ENCODE data around the gene ADGRG1.

ADGRG1 gene

GRCh38 chr16:57687363-57687929 is 59.0 kb downstream of the ADGRG1 start:
- no peak for DNase-seq

DNA sequence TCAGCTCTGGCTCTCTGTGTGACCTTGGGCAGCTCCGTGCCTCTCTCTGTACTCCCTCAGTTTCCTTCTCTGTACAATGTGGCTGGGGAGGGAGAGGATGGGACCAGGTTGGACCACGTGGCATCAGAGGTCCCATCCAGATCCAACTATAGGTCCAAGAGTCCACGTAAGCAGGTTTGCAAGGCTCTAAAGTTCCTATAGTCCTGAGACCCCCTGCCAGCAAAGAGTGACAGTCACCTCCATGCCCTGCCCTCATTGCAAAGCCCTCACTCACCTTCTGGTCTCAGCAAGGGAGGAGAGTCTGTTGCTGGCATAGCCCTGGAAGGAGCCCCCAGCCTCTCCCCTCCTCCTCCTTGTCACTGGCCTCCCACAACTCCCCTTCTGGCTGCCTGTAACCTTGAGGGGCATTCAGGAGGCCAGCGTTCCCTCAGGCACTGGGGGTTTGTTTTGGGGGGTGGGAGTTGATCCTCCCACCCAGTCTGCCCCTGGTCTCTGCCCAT is 60.1 kb downstream of the ADGRG1 start:
- DNase-seq, result no peak

DNA sequence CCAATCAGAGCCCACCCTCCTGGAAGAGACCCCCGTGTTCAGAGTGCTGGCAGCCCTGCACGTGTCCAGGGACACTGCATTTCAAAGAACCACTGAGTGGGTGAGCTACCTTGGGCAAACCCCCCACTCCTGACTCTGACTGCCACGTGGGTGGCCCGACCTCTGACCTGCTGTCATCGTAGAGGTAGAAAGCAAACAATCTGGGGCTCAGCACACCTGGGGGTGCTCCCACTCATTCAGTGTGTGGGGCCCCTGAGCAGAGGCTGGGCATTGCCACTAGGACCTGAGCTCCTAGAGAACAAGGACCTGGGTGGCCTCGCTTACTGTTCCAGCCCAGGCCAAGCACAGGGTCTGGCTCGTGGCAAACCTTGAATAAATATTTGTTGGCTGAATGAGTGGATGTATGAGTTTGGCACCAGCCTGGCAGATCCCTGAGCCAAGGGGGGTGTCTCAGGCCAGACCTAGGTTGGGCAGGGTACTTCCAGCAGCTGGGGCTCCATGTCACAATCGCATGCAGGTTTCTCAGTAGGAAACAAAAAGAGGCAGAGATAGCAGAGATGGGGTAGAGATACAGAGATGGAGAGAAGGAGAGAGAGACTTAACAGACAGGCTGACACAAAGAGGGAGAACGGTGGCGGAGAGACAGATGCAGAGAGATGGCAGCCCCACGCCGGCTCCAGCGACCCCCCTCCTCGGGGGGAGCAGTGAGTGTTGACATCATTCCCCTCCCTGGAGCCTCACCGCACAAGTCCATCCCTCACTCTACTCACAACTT is 60.7 kb downstream of the ADGRG1 start:
- DNase-seq, result no peak

DNA sequence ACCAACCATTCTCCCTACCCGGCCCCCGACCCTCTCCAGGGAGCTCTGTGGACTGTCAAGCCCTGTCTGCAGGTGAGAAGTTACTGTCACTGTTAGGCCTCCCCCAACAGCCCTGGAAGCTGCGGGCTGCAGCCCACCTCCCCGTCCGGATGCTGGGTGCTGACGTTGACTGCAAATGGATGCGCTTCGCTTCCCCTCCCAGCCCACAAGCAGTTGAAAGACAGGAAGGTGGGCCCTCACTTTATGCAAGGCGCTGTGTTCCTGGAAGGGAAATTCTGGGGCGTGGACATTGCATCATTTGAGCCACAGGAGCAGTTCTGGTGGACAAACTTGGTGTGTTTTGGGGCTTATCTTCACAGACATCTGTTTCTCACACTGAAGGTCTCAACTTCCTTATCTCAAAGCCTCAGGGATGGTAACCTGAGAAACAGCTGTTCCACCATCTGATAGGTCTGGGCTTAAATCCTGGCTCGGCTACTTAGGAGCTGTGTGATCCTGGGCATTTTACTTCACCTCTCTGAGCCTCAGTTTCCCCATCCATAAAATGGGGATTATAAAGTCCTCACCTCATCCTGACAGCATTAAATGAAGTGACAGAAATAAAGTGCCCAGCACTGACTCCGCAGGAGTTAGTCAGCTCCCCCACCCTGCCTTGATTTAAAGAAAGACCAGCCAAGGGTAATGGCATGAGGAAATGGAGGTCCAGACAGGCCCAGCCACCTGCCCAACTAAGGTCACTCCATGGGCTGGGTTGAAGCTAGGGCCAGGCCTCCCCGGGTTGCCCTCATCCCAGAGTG is 61.5 kb downstream of the ADGRG1 start:
- DNase-seq, result no peak

GRCh38 chr16:57690782-57691471 is 62.5 kb downstream of the ADGRG1 start:
- no peak for DNase-seq

GRCh38 chr16:57692636-57693035 is 64.2 kb downstream of the ADGRG1 start:
- DNase-seq, result no peak

DNA sequence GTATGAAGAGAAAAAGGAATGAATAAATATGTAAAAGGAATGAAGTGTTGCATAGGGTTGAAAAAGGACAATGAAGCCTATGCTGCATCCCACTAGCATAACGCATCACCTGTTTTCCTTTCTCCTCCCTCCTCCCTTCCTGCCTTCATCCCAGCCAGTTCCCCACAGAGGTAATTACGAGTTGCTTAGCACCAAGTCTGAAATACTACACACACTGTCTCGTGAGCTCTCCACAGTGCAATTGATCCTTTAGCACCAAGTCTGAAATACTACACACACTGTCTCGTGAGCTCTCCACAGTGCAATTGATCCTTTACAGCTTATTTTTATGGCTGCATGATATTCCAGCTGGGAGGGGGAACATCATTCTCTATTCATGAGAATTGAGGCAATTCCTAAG is 65.1 kb downstream of the ADGRG1 start:
- DNase-seq, result no peak

- DNase-seq, result no peak
Measured at GRCh38 chr16:57694231-57694724, 65.8 kb downstream of the ADGRG1 start.

DNA sequence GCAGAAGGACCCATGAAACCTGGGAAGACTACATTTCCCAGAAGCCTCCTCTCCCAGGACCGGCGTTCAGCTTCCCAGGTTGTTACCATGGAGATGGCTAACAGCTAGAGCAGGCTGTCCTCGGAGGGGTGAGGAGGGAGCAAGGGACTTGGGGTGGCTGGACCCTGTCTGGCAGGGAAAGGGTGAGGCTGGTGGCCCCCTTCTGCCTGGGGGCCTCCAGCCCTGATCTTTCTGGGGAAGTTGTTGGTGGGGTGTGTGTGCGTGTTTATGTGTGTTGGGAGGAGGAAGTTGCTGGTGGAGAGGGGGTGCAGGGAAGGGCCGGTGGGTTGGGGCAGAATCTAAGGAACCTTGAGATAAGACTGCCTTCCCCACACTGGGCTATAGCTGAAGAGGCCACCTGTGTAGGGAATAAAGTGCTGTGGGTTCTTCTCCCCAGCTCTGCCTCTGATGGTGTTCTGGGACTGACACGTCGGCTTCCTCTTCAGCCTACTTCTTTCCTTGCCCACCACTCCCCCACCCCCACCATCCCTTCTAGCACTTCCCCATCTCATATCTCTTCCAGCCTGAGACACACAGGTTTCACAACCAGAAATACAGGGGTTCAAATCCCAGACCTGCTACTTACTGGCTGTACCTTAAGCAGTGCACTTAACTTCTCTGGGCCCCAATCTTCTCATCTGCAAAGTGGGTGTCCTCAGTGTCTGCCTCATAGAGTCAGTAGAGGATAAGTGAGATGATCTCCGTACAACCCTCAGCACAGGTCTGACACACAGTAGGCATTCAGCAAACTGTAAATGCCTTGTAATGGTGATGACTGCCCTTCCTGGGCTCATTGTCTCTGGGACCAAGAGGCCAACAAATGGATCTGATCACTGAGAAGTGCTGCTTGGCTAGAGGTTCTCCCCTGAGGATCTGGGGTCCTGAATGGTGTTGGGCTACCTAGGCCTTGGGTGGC is 66.6 kb downstream of the ADGRG1 start, which contains the start of gene DRC7:
Gene DRC7 (plus strand): TSS at position 82 of the 955 bp plus-strand sequence. CDS start 3,144 bp downstream, outside the sequence.
- DNase-seq, result no peak

DNA sequence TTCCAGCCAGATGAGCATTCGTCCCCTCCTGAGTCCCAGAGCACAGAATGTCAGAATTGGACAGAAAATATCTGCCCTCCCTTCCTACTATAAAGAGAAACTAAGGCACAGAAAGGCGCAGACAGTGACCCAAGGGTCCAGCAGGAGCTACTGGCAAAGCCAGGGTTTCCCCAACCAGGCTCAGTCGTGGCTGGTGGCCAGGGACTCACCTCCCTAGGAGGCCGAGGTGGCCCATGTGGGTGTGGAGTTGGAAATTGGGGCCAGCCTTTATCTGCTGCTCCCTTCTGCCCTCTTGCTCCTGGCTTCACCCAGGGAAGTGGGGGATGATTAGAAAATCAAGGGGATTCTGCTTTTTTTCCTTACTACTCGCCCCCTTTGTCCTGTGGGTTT is 67.2 kb downstream of the ADGRG1 start:
- DNase-seq, result no peak

- DNase-seq, result no peak
Measured at GRCh38 chr16:57696240-57696639, 67.8 kb downstream of the ADGRG1 start.

GRCh38 chr16:57697896-57698537 is 69.6 kb downstream of the ADGRG1 start:
- DNase-seq, result no peak

- DNase-seq, result no peak
Measured at GRCh38 chr16:57698812-57699405, 70.5 kb downstream of the ADGRG1 start.

GRCh38 chr16:57699481-57699880 is 71.1 kb downstream of the ADGRG1 start:
- DNase-seq, result no peak

- no peak for DNase-seq
Measured at GRCh38 chr16:57699899-57700298, 71.5 kb downstream of the ADGRG1 start.

DNA sequence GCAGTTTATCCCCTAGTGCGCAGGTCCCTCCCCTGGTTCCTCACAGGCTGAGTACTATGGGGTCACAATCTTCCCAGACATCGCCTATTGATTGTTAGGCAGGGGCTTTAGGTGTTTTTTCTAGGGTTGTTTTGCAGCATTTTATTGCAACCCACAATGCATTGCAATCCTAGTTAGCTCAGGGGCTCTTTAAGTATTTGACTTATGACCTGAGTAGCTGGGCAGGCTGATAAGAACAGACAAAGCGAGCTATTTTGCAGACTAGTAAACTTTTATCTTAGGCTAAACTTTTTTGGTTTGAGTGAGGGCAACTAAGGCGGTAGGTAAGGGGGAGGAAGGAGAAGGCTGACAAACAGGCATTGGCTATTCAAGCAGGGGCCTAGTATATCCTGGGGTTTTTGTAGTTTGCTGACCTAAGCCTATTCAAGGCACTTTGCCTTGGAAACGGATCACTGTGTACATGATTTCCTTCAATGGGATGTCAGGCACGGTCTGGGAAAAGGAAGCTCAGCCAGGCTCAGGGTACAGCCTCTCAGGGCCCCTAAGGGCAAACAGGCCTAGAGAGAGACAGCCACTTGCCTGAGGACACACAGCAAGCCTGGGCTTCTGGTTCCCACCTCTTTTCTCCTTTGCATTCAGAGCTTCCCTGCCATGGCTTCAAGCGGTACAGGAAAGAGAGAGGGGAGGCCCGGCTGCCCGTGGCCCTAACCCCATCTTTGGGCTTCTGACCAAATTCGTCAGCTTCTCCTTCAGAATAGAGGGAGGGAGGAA is 72.5 kb downstream of the ADGRG1 start:
- DNase-seq, result no peak

DNA sequence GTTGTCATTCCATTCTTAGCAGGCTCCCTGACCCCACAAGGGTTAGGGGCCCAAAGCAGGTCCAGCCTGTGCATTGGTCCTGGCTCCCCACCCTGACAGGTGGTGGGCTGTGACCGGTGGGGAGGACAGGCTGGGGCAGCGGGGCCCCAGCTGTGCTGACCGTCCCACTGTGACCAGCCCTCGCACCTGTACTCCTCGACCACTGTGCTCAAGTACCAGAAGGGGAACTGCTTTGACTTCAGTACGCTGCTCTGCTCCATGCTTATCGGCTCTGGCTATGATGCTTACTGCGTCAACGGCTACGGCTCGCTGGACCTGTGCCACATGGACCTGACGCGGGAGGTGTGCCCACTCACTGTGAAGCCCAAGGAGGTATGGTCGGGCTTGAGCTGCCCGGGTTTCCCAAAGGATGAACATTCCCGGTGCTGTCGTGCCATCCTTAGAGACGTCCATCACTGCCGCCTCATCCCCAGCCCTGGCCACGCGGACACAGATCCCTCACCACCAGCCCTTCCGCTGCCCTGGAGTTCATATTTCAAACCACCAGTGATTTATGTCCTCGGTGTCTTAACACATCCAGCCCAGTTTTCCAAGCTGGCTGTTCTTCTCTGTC is 73.4 kb downstream of the ADGRG1 start:
- no peak for DNase-seq

- no peak for DNase-seq
Measured at GRCh38 chr16:57703416-57704010, 75.1 kb downstream of the ADGRG1 start.
